ENCODE results near the gene MRPL27.

Gene MRPL27

DNA sequence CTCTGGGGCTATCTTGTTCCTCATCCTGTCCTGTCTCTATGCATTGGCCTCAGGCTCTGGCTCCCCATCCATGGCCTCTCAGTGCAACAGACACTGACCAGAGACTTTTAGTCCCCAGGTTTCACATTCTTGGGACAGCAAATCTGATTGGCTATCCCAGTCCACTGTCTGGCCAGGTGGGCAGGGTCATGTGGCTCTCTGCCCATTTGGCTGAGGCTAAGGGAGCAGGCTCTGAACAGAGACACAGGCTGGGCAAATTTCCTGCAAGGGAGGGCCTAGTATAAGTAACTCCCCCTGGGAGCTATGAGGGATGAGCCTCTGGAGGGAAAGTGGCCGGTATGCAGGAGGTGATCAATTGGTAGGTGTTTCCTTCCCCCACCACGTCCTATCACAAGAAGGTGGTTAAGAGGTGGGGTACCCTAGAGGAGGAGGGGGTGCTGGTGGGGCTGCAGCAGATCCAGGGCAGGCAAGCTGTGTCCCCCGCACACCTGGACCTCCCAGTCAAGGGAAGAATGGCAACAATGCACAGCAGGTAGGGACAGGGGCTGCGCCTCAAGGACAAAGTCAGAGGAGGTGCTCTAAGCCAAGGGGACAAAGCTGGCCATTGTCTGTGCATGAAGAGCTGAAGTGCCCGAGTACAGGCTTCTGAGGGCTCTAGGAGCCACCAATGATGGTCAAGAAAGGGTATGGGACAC, 13.8 kb downstream of the MRPL27 start:
- no peak for DNase-seq

DNA sequence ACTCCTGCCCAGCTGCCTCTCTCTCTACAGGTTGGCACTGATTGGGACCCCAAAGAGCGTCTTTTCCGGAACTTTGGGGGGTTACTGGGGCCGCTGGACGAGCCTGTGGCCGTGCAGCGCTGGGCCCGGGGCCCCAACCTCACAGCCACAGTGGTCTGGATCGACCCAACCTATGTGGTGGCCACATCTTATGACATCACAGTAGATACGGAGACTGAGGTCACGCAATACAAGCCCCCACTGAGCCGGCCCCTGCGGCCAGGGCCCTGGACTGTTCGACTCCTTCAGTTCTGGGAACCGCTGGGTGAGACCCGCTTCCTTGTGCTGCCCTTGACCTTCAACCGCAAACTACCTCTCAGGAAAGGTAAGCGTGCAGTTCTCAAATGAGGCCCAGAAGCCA, 14.8 kb downstream of the MRPL27 start:
- no peak for DNase-seq

DNA sequence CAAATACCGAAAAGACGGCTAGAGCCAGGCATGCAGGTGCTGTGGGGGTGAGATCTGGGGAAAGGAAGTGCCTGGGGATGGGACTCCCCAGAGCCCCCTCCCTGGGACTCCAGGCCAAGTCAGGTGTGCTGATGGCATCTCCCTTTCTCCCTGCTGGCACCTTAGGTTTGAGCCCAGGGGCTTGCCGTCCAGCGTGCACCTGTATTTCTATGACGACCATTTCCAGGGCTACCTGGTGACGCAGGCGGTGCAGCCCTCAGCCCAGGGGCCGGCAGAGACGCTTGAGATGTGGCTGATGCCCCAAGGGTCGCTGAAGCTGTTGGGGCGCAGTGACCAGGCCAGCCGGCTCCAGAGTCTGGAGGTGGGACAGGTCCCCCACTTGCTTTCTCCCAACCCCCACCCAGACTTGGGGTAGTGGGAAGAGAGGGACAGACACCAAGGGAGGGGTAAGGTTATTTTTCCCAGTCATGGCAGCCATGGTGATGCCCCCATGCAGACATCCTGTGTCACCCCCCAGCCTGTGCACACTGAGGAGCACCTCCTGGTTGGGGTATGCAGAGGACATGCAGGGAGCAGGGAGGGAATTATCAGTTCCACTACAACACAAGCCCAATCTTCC, 16.0 kb downstream of the MRPL27 start:
- no peak for DNase-seq

DNA sequence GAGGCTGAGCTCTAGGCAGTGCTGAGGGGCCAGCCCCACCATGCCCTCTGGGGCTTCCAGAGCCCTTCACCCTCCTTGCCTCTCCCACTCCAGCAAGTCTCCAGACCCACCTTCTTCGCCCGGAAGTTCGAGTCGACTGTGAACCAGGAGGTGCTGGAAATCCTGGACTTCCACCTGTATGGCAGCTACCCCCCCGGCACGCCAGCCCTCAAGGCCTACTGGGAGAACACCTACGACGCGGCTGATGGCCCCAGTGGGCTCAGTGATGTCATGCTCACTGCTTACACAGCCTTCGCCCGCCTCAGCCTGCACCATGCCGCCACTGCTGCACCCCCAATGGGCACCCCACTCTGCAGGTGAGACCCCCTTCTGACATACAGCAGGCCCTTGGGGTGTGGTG, 16.6 kb downstream of the MRPL27 start:
- DNase-seq: no peak

DNA sequence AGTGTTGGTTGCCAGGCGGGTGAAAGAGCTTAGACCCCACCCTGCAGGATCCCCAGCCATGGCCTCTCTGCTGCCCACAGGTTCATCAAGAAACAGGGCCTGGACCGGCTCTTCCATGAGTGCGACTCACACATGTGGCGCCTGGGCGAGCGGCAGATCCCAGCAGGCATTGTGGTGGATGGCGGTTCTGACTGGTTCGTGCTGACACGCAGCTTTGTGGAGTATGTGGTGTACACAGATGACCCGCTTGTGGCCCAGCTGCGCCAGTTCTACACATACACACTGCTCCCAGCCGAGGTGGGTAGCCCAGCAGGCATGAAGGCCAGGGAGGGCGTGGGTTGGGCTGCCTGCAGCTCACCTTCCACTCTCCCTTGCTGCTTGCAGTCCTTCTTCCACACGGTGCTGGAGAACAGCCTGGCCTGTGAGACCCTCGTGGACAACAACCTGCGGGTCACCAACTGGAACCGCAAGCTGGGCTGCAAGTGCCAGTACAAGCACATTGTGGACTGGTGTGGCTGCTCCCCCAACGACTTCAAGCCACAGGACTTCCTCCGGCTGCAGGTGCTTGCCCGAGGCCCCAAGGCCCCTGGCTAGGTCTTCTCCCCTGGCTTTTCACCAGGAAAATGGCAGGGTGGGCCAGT, 17.2 kb downstream of the MRPL27 start:
- no peak for DNase-seq

DNA sequence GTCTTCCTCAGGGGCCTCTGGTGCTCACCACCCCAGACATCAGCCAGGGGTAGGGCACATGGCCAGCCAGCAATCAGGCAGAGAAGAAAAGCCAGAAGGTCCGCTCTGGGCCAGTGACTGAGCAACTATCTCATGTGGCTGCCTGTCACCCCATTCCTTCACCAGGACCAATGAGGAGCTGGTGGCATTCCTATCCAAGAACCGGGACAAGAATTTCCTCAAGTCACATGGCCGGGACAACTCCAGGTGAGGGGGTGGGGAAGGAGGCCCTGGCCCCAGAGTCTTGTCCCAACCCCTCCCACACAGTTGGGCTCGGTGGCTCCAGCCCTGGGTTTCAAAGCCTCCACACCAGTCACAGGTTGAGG, 17.7 kb downstream of the MRPL27 start:
- no peak for DNase-seq

DNA sequence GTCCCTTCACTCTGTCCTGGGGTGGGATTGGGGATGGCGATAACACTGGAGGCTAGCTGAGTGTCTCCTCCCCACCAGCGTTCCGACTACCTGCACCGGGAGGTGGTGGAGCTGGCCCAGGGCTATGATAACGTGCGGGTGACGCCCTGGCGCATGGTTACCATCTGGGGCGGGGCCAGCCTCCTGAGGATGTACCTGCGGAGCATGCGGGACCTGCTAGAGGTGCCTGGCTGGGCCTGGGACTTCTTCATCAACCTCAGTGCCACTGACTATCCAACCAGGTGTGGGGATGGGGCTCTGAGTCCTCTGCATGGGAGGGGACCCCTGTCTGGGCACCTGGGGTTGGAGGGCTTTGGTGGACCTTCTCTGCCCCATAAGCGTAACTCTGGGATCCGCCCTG, 18.2 kb downstream of the MRPL27 start:
- no peak for DNase-seq

DNA sequence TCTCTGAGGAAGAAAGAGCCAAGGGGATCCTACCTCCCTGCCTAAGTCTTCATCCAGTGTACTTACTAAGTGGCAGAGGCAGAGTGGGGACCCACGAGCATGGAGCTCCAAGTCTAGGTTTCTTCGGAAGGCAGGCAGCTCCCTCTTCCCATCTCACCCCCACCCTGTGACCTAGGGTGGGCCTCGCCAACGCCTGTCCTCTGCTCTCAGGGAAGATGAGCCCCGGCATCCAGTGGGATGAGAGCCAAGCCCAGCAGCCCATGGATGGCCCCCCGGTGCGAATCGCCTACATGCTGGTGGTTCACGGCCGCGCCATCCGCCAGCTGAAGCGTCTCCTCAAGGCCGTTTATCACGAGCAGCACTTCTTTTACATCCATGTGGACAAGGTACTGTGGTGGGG, 18.8 kb downstream of the MRPL27 start:
- DNase-seq: no peak

DNA sequence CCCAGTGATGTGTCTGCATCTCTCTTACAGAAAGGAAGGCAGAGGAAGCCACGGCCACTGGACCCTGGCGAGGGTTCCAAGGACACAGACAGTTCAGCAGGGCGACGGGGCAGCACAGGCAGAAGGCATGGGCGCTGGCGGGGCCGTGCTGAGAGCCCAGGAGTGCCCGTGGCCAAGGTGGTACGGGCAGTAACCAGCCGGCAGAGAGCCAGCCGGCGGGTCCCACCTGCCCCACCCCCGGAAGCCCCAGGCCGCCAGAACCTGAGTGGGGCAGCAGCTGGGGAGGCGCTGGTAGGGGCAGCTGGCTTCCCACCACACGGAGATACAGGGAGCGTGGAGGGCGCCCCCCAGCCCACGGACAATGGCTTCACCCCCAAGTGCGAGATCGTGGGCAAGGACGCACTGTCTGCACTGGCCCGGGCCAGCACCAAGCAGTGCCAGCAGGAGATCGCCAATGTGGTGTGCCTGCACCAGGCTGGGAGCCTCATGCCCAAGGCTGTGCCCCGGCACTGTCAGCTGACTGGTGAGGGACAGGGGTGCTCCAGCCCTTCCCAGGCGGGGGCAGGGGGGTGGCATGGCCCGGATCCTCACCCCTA, 19.3 kb downstream of the MRPL27 start:
- no peak for DNase-seq

DNA sequence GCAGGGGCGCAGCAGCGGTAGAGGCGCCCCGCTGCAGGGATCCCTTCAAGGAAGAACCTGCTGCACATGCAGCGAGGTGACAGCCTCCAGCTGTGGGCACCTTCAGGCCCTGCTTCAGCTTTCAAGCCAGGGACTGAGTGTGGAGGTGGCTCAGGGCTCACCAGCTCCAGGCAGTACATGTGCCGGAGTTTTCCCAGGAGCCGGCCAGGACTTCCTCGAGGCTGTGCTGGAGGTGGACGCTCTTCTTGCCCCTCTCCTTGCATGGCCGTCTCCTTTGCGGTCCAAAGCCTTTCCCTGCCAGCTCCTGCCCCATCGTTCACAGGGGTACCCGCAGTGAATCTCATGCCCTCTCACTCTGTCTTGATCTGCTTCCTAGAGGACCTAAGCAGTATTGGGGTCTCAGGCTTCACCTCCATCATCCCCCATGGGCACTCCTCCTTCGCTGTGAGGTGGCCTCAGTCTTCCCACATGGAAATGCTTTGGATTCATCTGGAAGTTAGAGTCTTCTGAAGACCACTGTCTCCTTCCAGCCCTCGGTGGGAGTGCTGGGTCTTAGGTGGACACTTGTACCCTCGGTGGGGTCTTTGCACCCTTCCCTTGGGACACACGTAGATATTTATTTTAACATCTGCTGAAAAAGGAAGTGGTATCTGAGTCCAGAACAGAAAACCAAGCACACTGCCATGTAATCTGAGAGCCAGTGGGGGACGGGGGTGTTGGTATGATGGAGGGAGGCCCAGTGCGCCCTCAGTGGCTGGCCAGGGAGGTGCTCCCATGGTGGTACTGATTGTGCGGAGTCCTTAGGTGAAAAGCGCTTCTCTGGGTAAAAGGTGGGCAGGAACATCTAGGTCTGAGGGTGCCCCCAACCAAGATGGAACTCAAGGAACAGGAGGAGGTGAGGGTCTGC, 20.0 kb downstream of the MRPL27 start:
- no peak for DNase-seq

DNA sequence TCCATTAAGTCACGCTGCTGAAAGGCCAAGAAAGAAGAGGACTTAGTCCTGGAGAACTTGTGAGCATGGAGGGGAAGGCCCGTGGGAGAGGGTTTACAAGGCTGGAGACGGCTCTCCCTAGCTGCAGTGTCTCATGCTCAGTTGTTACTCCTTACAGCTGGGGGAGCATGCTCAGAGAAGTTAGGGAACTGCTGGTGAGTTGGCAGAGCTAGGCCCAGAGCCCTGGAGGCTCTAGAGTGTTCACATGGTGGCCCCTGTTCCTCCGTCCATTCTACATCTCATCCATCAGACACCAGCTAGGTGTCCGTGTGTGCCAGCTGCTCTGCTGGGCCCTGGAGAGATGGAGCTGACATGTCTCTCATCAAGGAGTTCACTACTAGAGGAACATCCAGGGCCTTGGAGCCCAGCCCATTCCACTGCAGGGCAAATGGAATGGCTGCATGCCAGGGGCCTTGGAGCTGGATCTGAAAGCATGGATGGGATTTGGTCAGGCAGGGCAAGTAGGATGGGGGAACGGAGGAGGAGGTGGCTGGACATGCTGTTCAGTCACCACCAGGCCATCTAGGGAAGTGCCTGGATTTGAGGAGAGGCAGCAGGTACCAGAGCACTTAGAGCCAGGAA, 20.8 kb downstream of the MRPL27 start:
- no peak for DNase-seq

DNA sequence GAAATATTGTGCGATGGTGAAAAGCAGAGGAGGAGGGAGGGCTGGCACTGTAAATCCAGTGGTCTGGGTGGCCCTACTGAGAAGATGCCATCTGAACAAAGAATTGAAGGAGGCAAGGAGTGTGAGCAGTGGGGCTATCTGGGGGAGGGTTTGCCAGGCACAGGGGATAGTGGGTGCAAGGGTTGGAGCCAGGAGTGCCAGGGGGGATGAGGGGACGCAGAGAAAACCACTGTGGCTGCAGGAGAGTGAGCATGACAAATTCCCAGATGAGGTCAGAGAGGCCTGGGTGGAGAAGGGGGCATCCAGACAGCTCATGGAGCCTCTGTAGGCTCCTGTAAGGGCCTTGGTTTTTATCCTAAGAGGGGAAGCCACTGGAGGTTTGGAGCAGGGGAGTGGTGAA, 22.3 kb downstream of the MRPL27 start:
- DNase-seq: no peak

DNA sequence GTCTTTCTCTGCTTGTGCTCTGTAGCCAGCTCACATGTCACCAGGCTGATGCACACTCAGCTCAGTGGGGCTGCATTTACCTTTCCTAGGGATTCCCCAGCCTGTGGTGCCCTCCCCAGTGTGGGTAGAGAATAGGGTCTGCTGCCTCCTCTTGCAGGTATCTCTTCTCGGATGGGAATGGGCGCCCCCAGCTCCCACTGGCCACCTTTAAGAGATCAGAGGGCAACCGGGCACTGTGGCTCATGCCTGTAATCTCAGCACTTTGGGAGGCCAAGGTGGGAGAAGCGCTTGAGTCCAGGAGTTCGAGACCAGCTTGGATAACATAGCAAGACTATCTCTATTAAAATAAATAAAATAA, 23.8 kb downstream of the MRPL27 start:
- DNase-seq: no peak

DNA sequence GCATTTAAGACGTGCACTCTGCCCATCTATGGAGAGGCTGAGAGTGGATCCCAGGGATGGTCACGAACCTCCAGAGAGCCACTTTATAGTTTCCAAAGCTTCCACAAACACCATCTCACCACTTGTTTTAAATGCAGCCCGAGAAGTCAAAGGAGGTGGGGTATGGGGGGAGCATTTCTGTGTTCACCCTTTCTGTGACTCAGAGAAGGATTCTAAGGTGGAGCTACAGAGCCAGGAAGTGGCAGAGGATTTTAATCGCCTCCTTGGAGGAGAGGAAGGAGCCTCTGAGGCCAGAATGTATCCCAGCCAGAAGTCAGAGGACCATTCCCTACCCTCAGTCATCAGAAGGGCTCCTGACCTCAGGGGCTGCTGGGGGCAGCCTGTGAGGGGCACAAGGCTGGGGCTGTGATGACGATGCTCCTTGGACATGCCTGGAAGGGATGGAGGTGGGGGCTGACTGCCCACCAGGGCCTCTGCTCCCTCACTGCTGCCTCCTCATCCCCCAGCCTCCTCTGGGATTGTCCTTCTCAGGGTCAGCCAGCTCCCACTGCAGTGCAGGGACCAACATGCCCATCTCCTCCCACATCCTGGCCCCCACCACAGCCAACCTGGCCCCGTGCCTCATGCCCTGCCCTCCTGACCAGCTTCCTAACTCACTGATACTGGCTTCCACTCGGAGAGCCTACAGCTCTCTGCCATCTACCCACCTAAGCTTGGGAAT, 24.3 kb downstream of the MRPL27 start:
- no peak for DNase-seq

DNA sequence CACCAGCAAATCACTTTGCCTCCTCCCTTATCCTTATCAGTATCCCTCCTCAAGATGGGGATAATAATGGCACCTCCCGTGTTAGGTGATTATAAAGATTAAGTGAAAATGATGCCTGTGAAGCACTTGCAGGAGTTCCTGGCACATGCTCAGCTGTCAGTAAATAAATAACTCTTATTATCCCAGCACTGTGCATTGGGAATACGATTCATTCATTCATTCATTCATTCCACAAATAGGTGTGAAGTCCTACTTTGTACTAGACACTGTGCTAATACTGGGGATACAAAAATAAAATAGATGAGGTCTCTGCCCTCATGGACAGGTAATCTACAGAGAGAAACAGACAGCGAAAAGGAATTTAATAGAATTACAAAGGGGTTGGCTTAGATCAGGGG, 25.1 kb downstream of the MRPL27 start:
- no peak for DNase-seq

DNA sequence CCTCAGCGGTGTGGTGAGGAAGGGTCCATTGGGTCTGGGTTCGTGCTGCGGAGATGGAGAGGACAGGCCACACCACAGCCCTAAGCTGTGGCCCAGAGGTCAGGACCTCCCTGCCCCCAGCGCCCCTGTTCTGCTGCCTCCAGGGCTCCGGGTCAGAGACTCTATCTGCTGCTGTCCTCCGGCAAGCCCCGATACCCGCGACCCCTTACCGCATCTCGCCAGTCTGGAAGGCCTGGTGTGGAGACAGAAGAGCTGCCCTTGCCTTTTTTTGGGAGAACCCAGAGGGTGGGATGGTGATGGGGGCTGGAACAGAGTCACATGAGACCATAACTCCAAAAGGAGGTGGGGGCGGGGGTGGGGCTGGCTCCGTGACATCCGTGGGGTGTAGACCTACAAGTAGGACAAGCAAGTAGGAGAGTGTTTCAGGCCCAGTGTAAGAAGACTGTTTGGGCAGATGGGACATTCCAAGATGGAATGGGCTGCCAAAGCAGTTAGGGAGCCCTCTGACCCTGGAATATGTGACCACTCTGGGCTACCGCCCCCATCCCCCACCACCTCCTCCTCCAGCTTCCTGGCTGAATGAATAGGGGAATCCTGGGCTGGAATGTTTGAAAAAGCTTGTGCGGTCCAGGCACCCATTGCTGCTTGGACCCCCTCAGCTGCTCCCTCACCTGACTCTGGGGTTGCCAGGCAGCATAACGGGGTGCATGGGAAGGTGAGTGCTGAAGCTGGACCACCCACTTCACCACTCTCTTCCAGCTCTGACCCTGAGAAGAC, 25.7 kb downstream of the MRPL27 start:
- no peak for DNase-seq

DNA sequence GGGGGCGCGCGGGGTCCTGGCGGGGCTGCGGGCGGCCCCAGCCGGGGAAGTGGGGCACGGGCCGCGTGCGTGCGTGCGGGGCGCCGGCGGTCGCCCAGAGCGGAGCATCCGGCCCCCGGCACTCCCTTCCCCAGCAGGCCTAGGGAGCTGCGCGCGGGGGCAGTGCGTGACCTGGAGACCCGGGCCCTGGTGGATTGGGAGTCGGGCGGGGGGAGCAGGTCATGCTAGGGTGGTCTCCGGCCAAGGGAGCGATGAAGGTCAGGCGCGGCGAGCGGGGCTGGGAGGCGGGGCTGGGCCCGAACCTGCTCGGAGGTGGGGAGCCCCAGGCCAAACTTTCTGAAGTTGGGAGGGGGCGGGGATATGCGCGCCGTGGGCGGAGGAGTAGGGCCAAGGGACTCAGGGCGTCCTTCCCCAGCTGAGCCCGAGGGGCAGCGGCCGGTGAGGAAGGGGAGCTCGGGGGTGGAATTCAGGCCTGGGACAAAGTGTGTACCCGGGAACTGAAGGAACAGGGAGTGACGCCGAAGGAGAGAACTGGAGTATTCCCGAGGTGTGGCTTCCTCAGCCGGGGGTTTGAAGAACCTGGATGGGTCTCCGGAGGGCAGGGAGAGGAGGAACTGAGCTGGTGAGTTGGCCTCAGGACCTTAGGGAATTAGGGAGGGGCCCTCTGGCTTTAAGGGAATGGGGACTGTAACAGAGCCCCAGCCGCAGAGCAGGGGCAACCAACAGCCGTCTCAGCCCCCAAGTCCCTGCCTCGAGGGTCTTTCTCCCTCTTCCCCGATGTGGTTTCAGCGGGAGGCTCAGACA, 26.5 kb downstream of the MRPL27 start:
- DNase-seq: no peak

DNA sequence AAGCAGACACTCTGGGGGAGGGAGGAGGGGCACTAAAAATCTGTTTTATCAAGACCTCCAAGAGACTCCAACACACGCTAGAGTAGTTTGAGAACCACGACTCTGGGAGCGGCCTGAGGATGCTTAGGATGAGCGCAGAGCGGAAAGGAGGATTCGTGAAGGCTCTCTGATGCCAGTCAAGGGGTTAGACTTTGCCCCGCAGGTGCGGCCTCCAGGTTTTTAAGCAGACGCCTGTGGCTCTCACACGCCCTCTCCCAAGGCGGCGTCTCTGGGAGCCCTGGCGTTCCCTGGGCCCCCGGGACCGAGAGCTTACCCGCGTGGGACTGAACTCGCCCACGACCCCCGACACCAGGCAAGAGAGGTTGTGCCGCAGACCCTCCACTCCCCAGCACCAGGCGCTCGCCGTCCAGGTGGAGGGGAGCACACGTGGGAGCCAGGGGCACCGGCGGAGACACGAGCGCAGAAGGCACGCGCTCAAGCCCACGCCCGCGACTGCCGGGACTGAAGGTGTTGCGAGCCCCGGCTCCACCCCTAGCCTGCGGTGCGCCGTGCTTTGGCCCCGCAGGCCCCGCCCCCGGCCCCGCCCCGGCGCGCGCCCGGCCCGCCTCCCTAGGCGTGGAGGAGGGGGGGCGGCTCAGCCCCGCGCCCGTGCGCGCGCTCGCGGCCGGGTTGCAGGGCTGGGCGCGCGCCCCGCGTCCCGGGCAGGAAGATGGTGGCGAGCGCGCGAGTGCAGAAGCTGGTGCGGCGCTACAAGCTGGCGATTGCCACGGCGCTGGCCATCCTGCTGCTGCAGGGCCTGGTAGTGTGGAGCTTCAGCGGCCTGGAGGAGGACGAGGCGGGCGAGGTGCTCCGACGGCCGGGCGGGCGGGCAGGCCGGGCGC, 27.3 kb downstream of the MRPL27 start, which contains the start of gene XYLT2:
Gene XYLT2, plus strand, starts transcription at position 695 of the 881 bp plus-strand sequence. Its CDS starts 15 bp downstream, at position 710.
- DNase-seq: peak; percentile 53

DNA sequence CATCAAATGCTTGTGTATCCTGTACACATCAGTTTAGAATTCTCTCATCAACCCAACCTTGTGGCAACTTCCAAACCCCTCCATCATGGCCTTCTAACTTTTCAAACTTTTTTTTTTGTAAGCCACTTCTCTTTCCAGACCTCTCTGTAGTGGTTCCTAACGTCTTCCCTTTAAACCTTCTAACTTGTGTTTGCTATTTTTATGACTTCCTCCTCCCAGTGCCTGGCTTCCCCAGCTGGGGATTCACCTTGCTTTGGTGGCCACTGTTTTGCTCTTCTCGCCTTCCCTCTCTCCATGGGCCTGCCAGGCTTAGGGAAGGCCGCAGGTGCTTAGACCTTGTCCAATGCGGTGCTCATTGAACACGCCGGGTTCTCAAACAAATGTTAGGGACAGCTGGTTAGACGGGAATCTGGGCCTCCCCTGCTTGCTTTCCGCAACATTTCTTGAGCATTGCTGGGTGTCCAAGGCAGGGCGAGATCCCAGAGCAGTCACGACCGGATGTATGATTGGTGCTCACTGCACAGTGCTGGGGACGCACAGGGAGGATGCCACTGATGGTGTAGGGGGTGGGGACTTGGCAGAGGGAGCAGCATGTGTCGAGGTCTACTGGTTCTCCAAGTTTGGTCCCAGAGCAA, 28.1 kb downstream of the MRPL27 start:
- no peak for DNase-seq

Measured in NCI-H1417 treated with DMSO at 0.1 percent for 48 hours (cell line).